ENCODE results near the gene EXOG. TPM values are rescaled to one million over a fixed set of nuclear protein-coding genes. Genes with fewer than 3 reads are reported as not detected.

Gene EXOG
- total RNA-seq, 2 donors from 2014 or later: 10.5 to 13.5 TPM

DNA sequence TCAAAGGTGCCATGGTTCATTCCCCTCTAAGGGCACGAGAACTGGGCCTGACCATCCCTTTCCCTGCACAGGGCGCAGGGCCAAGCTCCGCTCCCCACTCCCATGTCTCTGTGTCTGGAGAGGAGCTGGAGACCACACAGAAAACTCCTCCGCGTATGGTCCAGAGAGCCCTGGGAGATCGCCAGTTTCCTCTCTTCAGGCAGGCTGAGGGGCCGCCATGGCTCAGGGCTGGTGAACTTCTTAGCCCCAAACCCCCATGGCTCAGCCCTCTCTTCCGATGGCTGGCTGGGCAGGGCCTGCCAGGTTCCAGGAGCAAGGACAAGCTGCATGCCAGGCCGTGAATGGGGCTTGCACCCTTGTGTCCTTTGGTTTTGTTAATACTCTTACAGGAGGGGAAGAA is 52.9 kb downstream of the EXOG start:
- 84 to 89% methylated on average over 5 to 9 of the region's 9 CpGs for WGBS, 2 donors
- intact Hi-C loops (cut with DNase I): no loop called here
- ATAC-seq: no peak
- Histone ChIP-seq H3K9me3 (no peaks in the 10 kb centered on the region), H3K27ac (no peak overlapping the region), H3K27me3 (no peaks in the 10 kb centered on the region), H3K4me1 (no peaks in the 10 kb centered on the region), H3K36me3 (replicated peaks in 1 of 2; ENCODE audit: insufficient read depth in 1 of 2, low read depth in 2 of 2) (no peaks in the 10 kb centered on the region), H3K4me3 (no peak overlapping the region)
- no peak for TF ChIP-seq POLR2A (IDR thresholded peaks at IDR 0.05)
- TF ChIP-seq, protein P1, sequence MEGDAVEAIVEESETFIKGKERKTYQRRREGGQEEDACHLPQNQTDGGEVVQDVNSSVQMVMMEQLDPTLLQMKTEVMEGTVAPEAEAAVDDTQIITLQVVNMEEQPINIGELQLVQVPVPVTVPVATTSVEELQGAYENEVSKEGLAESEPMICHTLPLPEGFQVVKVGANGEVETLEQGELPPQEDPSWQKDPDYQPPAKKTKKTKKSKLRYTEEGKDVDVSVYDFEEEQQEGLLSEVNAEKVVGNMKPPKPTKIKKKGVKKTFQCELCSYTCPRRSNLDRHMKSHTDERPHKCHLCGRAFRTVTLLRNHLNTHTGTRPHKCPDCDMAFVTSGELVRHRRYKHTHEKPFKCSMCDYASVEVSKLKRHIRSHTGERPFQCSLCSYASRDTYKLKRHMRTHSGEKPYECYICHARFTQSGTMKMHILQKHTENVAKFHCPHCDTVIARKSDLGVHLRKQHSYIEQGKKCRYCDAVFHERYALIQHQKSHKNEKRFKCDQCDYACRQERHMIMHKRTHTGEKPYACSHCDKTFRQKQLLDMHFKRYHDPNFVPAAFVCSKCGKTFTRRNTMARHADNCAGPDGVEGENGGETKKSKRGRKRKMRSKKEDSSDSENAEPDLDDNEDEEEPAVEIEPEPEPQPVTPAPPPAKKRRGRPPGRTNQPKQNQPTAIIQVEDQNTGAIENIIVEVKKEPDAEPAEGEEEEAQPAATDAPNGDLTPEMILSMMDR (IDR thresholded peaks at IDR 0.05): no peak
- no peak for DNase-seq

DNA sequence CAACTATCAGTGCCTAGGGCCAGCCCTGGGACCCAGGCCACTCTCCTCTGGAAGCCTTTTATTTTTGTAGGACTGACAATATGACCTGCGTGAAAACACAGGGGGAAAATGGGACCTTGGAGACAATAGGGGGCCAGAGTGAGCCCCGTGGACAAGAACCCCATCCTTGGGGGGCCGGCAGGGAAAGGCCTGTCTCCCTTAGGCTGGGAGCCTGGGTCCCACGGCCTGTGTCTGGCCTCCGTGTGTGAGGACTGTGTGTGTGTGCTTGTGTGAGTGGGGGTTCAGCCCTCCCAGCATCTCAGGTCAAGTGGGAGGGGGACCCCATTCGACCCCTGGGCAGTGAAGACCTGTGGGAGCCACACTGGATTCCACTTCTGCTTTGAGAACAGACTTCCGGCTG is 53.3 kb downstream of the EXOG start:
- no peak overlapping the region for H3K4me3 ChIP-seq
- no peak for ATAC-seq
- no peaks in the 10 kb centered on the region for H3K36me3 ChIP-seq (replicated peaks in 1 of 2; ENCODE audit: insufficient read depth in 1 of 2, low read depth in 2 of 2)
- TF ChIP-seq POLR2A (IDR thresholded peaks at IDR 0.05): no peak
- H3K9me3 ChIP-seq: no peaks in the 10 kb centered on the region
- no peaks in the 10 kb centered on the region for H3K27me3 ChIP-seq
- WGBS, 2 donors: 69 to 80% methylated on average over 7 of the region's 7 CpGs
- H3K27ac ChIP-seq: no peak overlapping the region
- DNase-seq: no peak
- intact Hi-C loops (cut with DNase I): no loop called here
- no peaks in the 10 kb centered on the region for H3K4me1 ChIP-seq

GRCh38 chr3:38549957-38550840 is 54.1 kb downstream of the EXOG start:
- no peak for DNase-seq
- WGBS, 2 donors: 92 to 93% methylated on average over 23 to 27 of the region's 33 CpGs

DNA sequence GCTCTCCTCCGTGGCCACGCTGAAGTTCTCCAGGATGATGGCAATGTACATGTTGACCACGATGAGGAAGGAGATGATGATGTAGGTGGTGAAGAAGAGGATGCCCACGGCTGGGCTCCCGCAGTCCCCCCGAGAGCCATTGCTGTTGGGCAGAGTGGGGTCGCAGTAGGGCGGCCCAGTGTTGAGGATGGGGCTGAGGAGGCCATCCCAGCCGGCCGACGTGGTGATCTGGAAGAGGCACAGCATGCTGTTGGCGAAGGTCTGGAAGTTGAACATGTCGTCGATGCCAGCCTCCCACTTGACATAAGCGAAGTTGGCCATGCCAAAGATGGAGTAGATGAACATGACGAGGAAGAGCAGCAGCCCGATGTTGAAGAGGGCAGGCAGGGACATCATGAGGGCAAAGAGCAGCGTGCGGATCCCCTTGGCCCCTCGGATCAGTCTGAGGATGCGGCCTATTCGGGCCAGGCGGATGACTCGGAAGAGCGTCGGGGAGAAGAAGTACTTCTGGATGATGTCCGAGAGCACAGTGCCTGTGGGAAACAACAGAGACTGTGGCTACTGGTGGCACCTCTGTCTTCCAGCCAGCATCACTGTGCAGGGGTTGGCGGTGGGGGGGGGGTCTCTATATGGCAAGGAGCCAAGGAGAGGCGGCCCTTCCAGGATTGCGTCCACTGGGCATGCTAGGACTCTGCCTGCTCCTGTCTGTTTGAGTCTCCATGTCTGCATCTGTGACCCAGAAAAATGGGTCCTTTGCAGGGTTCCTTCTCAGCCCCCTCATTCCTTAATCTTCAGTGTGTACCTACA is 55.1 kb downstream of the EXOG start:
- intact Hi-C loops (cut with DNase I): no loop called here
- TF ChIP-seq, protein P1 (IDR thresholded peaks at IDR 0.05): no peak
- no peak for TF ChIP-seq POLR2A (IDR thresholded peaks at IDR 0.05)
- Histone ChIP-seq H3K36me3 (replicated peaks in 1 of 2; ENCODE audit: insufficient read depth in 1 of 2, low read depth in 2 of 2) (no peaks in the 10 kb centered on the region), H3K4me3 (no peak overlapping the region), H3K9me3 (no peaks in the 10 kb centered on the region), H3K4me1 (no peaks in the 10 kb centered on the region), H3K27ac (no peak overlapping the region), H3K27me3 (no peaks in the 10 kb centered on the region)
- 88 to 89% methylated on average over 27 to 29 of the region's 30 CpGs for WGBS, 2 donors
- no peak for ATAC-seq
- DNase-seq: no peak

More at GRCh38 chr3:38549957-38550840, 54.1 kb downstream of the EXOG start:
- H3K27ac ChIP-seq: no peak overlapping the region
- H3K4me1 ChIP-seq: no peaks in the 10 kb centered on the region
- H3K36me3 ChIP-seq (replicated peaks in 1 of 2; ENCODE audit: insufficient read depth in 1 of 2, low read depth in 2 of 2): no peaks in the 10 kb centered on the region
- no peak overlapping the region for H3K4me3 ChIP-seq
- TF ChIP-seq, protein P1 (IDR thresholded peaks at IDR 0.05): no peak
- no peak for TF ChIP-seq POLR2A (IDR thresholded peaks at IDR 0.05)
- H3K27me3 ChIP-seq: no peaks in the 10 kb centered on the region
- intact Hi-C loops (cut with DNase I): no loop called here
- no peaks in the 10 kb centered on the region for H3K9me3 ChIP-seq
- no peak for ATAC-seq

DNA sequence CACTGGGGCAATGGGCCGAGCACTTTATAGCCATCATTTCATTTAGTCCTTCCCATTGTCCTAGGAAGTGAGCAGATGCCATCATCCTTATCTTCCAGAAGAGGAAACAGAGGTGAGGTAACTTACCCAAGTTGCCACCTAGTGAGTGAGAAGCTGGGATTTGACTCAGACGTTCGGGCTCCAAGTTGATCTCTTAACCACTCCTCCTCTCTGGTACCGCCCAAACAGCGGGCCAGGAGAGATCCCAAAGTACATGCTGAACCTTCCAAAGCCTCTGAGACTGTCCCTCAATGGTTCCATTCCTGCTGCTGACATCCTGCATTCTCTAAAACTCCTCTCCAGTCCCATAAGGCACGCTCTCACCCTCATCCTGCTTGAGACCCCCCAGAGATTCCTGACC is 56.2 kb downstream of the EXOG start:
- Histone ChIP-seq H3K27ac (no peak overlapping the region), H3K27me3 (no peaks in the 10 kb centered on the region), H3K9me3 (no peaks in the 10 kb centered on the region), H3K4me3 (no peak overlapping the region), H3K36me3 (replicated peaks in 1 of 2; ENCODE audit: insufficient read depth in 1 of 2, low read depth in 2 of 2) (no peaks in the 10 kb centered on the region), H3K4me1 (no peaks in the 10 kb centered on the region)
- intact Hi-C loops (cut with DNase I): no loop called here
- TF ChIP-seq, protein P1 (IDR thresholded peaks at IDR 0.05): no peak
- TF ChIP-seq POLR2A (IDR thresholded peaks at IDR 0.05): no peak
- no peak for DNase-seq
- WGBS, 2 donors: 68 to 75% methylated on average over 6 of the region's 6 CpGs
- ATAC-seq: no peak
